Suprapubic skin (tissue), 4 donors: ENCODE data around the gene CMC1. TPM values are rescaled to one million over a fixed set of nuclear protein-coding genes. Genes with fewer than 3 reads are reported as not detected.

Experiments used
- DNase-seq, 2 donors: peaks; one replicate each; pipeline ENCODE4 v3.0.0-alpha.2; 2019; ENCODE audit warnings: low spot score in 2 of 2
- H3K27ac ChIP-seq: fragments of 200-600 bp; sonication (generic); one replicate; pipeline ENCODE4 v1.5.1; 2019
- H3K27me3 ChIP-seq: fragments of 200-600 bp; sonication (generic); one replicate; pipeline ENCODE4 v1.5.1; 2019
- H3K36me3 ChIP-seq: fragments of 200-600 bp; sonication (generic); one replicate; pipeline ENCODE4 v1.5.1; 2019
- H3K4me1 ChIP-seq: fragments of 200-600 bp; sonication (generic); one replicate; pipeline ENCODE4 v1.5.1; 2019
- H3K4me3 ChIP-seq: fragments of 200-600 bp; sonication (generic); one replicate; pipeline ENCODE4 v1.5.1; 2019; ENCODE audit warnings: mild to moderate bottlenecking
- H3K9me3 ChIP-seq: fragments of 200-600 bp; sonication (generic); one replicate; pipeline ENCODE4 v1.5.1; 2019
- CTCF ChIP-seq, 2 donors: fragments of 200-600 bp in 1 of 2; fragments of 450-650 bp in 1 of 2; sonication (generic) in 1 of 2; IDR thresholded peaks; one replicate each; pipeline ENCODE4 v1.5.1; 2016 to 2019; ENCODE audit warnings: antibody characterized with exemption in 2 of 2, mild to moderate bottlenecking in 1 of 2, moderate library complexity in 1 of 2
- EP300 ChIP-seq: sonication (generic); formaldehyde crosslinking; IDR thresholded peaks from one replicate; pipeline ENCODE4 v1.6.1; 2017; ENCODE audit warnings: antibody characterized with exemption
- POLR2A ChIP-seq, 2 donors: fragments of 450-650 bp; IDR thresholded peaks; one replicate each; pipeline ENCODE4 v1.6.1; 2017; ENCODE audit warnings: antibody characterized with exemption in 2 of 2, mild to moderate bottlenecking in 2 of 2, moderate library complexity in 2 of 2
- POLR2AphosphoS5 ChIP-seq, 3 donors: sonication (generic); formaldehyde crosslinking; IDR thresholded peaks; one replicate each; pipeline ENCODE4 v1.6.1; 2017; ENCODE audit warnings: antibody characterized with exemption in 3 of 3
- WGBS: methylation state at CpG from one replicate; pipeline ENCODE4 v1.1.5; 2018; 5-methylcytosine and 5-hydroxymethylcytosine counted together
- total RNA-seq, 4 donors: library from RNA; depleted of rRNA; stranded (reverse); fragments of >200 nt; gene quantifications; one replicate each; pipeline ENCODE4 v1.1.0, GENCODE V29; 2016

CMC1 gene
- total RNA-seq, 4 donors from 2014 or later = 8.0 to 15.5 (median 10.3) TPM

DNA sequence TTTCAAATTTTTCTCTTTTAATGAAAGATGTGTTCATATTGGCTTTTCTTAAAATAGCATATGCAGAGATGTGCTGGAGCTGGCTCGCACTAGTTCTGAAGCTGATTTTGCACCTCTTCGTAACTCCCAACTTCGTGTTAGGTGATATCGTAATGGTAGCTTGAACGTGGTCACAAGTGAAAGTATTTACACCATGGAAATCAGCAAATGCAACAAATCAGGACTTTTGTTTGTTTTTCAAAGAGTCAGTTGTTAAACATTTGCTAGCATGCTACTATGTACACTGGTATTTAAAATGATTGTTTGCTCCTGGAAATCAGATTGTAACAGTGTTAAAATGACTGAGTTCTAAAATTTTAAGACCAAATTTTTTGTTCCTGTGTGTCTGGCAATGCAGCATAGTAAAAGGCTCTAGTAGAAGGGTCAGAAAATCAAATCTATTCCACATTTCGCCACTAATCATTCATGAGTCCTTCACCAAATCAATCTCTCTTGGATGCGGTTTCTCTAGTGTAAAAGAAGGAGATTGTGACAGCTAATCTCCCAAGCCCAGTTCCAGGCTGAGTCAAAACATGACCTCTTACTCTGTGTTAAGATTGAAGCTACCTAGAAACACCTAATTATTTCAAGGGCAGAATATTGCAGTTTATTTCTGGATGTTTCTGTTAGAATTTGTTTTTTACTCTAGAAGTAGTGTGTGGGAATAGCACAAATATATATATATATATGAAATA, 34.3 kb upstream of the CMC1 start:
- H3K27ac ChIP-seq = no peak overlapping the region
- no peak for TF ChIP-seq EP300
- TF ChIP-seq POLR2AphosphoS5 (IDR thresholded peaks at IDR 0.05) = no peak
- no peak for TF ChIP-seq CTCF (IDR thresholded peaks at IDR 0.05)
- TF ChIP-seq POLR2A (IDR thresholded peaks at IDR 0.05) = no peak
- WGBS = 77% methylated on average over 7 of the region's 7 CpGs

DNA sequence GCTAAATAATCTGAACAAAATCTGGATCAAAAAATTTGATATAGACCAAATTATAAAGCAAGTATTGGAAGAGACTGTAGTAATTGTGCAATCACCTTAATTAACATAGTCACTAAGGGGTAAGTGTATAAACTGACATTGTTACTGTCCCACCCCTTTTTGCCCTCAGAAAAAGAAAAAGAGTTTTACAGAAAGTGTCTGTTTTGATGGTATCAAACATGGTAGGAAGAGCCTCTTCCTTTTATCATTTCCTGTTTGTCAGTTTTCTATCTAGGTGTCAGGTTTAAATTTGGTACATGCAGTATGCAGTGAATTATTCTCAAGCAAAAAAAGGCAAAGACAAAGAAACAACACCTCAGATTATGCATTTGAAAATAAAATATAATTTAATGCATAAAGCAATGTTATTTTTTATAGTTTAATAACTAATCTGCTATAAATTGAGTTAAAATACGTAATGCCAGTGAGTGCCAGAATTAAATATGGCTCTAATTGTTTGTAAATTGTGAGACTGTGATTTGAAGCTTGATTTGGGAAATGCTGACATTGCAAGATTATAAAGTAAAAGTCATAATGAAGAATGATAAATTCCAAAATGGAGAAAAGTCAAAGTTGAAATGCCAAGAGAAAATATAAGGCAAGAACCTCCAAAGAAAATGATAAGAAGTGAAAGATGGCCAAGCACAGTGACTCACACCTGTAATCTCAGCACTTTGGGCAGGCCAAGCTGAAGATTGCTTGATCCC, 30.3 kb upstream of the CMC1 start:
- Histone ChIP-seq H3K4me3 (no peak overlapping the region), H3K27ac (no peak overlapping the region), H3K36me3 (no peaks in the 10 kb centered on the region), H3K9me3 (peaks cover 7% of the 10 kb centered on the region), H3K27me3 (no peaks in the 10 kb centered on the region), H3K4me1 (no peaks in the 10 kb centered on the region)
- DNase-seq = no peak
- TF ChIP-seq EP300 (no peak), CTCF (IDR thresholded peaks at IDR 0.05) (no peak), POLR2AphosphoS5 (IDR thresholded peaks at IDR 0.05) (no peak), POLR2A (IDR thresholded peaks at IDR 0.05) (no peak)
- WGBS = 86% methylated on average over 1 of the region's 1 CpG

More for the DNA sequence above, 34.3 kb upstream of the CMC1 start:
- Histone ChIP-seq H3K27me3 (no peaks in the 10 kb centered on the region), H3K4me3 (no peak overlapping the region), H3K4me1 (no peaks in the 10 kb centered on the region), H3K9me3 (no peaks in the 10 kb centered on the region), H3K36me3 (no peaks in the 10 kb centered on the region)
- no peak for DNase-seq

DNA sequence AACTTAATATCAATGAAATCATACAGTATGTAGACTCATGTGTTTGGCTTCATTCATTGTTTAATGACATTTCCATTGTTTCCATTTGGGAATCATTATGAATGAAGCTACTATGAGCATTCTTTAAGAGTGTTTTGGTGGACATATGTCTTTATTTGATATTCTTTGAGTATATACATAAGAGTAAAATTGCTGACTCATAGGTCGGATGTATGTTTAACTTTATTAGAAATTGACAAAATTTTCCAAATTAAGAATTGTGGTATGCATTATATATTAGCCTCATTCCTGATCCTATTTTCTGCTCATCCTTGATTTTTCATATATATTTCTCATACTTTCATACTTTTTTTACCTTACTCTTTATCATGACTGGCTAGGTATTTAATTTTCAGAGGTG, 28.7 kb upstream of the CMC1 start:
- H3K27me3 ChIP-seq = no peaks in the 10 kb centered on the region
- peaks cover 7% of the 10 kb centered on the region for H3K9me3 ChIP-seq
- no peak for TF ChIP-seq POLR2A (IDR thresholded peaks at IDR 0.05)
- TF ChIP-seq CTCF (IDR thresholded peaks at IDR 0.05) = no peak
- TF ChIP-seq EP300 = no peak
- H3K4me3 ChIP-seq = no peak overlapping the region
- 85% methylated on average over 1 of the region's 1 CpG for WGBS
- H3K27ac ChIP-seq = no peak overlapping the region
- no peak for DNase-seq
- no peaks in the 10 kb centered on the region for H3K36me3 ChIP-seq
- no peaks in the 10 kb centered on the region for H3K4me1 ChIP-seq

- 94% methylated on average over 3 of the region's 3 CpGs for WGBS
Measured at GRCh38 chr3:28215407-28215806, 26.0 kb upstream of the CMC1 start.

More at GRCh38 chr3:28215407-28215806, 26.0 kb upstream of the CMC1 start:
- DNase-seq = no peak
- no peaks in the 10 kb centered on the region for H3K27me3 ChIP-seq
- H3K4me1 ChIP-seq = no peaks in the 10 kb centered on the region
- no peak overlapping the region for H3K27ac ChIP-seq
- peaks cover 7% of the 10 kb centered on the region for H3K9me3 ChIP-seq
- no peak overlapping the region for H3K4me3 ChIP-seq
- H3K36me3 ChIP-seq = no peaks in the 10 kb centered on the region
- TF ChIP-seq POLR2AphosphoS5 (IDR thresholded peaks at IDR 0.05) = no peak
- TF ChIP-seq EP300 = no peak
- no peak for TF ChIP-seq POLR2A (IDR thresholded peaks at IDR 0.05)
- no peak for TF ChIP-seq CTCF (IDR thresholded peaks at IDR 0.05)
